LHCN-M2 (cell line): Measurements from ENCODE around the gene COQ2. TPM values are rescaled to one million over a fixed set of nuclear protein-coding genes. Genes with fewer than 3 reads are reported as not detected.

Experiments used
- DNase-seq: peaks from one replicate; pipeline ENCODE4 v3.0.0-alpha.2; 2012; ENCODE audit warnings: low read depth
- total RNA-seq: library from RNA; depleted of rRNA; stranded (reverse); fragments of >200 nt; gene quantifications from 2 replicates; pipeline ENCODE4 v1.2.3, GENCODE V29; 2014; rRNA removed

COQ2 gene
- total RNA-seq, 1 experiment from 2014 or later, result 25.5 TPM

DNA sequence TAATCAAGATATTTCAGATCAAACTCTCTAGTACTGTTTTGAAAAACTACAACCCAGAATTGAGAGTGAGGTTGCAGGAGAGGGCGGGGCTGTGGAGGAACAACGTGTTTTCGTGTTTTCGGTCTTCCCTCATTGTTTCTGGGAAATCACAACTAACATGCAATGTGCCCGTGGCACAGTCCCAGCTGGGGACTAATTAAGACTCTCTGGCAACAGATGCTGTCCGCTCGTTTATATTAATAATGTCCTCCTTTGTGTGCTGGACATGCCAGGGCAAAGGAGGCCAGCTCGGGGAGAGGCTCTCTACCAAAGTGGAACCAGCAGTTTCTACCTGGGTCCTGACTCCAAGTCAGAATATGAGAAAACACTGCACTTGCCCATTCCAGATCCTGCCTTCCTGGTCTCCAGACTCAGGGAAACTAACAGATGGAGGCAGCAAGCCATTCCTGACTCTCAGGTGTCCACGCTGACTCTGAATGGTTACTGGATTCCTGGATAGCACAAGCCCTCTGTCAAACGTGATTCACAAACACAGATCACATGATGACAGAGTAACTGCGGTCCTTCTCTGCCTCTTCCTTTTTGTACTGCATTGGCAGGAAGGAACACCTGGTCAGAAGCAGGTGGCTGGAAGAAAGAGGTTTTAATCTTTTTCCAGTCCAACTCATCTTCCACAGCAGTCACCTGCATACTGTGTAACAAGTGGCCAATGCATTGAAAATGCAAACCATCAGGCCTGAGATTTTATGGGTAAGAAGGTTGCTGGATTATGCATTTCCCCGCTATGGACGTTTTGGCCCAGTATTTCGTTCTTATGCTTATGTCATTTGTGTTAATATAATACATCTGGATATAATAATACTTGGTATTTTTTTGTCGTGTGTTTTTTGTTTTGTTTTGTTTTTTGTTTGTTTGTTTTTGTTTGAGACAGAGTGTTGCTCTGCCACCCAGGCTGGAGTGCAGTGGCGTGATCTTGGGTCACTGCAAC lies 65.0 kb downstream of the COQ2 start:
- DNase-seq, result no peak

DNA sequence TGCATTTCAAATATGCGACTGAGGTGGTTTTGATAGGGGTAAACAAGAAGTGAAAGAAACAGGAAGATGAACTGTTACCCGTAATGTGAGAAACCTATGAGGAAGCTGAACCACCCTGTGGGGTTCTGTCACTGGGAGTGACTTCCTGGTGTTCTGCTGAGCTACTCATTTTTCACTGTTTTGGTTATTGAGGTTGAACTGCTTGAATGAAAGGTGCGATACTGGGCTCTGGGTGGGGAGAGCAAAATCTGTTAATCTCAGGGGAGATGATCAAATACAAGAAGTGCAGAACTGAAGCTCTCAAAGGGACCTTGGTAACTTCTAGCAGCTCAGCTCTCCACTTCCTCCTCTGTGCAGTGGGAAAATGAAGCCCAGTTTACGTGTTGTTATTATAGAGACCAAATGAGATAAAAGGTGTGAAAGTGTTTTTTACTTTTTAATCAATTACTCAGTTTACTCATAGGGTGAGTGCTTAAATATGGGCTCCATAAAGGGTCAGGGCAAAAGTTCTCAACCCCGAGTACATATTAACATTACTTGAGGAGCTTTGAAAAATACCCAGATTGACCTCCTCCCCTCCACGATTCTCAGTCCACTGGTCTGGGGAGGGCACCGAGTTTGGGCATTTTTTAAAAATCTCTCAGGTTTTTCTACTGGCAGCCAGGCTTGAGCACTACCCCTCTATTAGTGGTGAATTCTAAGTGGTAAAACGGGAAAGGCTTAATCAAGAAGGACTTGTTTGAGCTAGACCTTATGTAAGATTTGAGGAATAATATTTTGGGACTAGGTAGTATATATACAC lies 66.7 kb downstream of the COQ2 start:
- no peak for DNase-seq

DNA sequence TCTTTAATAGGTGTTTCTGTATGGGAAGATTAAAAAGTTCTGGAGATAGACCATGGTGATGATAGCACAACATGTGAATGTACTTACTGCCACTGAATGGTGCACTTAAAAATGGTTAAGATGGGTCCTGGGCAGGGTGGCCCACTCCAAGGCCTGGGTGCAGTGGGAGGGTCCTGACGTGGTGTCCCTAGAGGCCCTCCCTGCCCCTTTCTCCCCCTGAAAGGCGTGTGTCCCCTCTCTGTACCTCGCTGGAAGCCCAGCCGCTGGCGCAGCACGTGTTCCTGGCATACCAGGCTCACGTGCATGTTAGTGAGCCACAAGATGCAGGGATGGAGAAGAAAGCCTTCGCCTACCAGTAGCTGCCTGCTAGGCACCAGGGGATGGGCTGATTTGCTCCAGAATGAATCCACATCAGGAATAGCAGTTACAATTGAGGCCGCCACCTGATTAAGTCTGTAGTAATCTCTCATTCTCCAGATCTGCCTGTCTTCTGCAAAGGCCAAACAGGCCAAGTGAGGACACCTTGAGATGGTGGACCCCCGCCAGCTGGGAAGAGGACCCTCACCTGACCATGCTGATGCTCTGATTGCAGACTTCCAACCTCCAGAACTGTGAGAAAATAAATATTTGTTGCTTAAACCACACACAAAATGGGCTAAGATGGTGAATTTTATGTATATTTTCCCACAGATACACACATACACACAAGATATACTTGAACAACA lies 67.5 kb downstream of the COQ2 start:
- DNase-seq, result no peak

DNA sequence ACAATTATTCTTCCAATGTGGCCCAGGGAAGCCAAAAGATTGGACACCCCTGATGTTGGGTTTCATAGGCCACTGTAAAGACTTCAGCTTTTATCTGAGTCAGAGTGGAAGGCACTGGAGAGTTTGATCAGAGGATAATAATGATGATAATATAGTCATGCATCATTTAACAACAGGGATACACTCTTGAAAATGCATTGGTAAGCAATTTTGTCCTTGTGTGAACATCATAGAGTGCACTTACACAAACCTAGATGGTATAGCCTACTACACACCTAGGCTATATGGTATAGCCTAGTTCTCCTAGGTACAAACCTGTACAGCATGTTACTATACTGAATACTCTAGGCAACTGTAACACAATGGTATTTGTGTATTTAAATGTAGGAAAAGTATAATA lies 70.5 kb downstream of the COQ2 start:
- DNase-seq, result no peak

Other genes starting within 250 kb of the COQ2 start
- 59.2 and 65.0 TPM in 2 replicates for gene COPS4, start 249.6 kb downstream of the COQ2 start, total RNA-seq
- 9.2 and 12.5 TPM in 2 replicates for gene PLAC8, start 170.1 kb downstream of the COQ2 start, total RNA-seq
- gene HPSE, start 50.0 kb upstream of the COQ2 start, total RNA-seq, result 2.1 and 2.2 TPM in 2 replicates
- gene HELQ, start 171.0 kb upstream of the COQ2 start, total RNA-seq, result 9.4 and 14.5 TPM in 2 replicates
- gene MRPS18C, start 171.3 kb upstream of the COQ2 start, total RNA-seq, result 22.1 and 23.7 TPM in 2 replicates
- 9.0 and 14.2 TPM in 2 replicates for gene ABRAXAS1, start 200.3 kb upstream of the COQ2 start, total RNA-seq